SK-N-SH treated with all-trans-retinoic acid at 6 μM for 48 hours (cell line): Measurements from ENCODE around the gene ZFP62.

Experiments
- ATAC-seq: fragments of 200-7000 bp; cut with Tn5 transposase; 3 replicates; pipeline ENCODE4 v1.9.1; 2020; ENCODE audit warnings: mild to moderate bottlenecking, moderate library complexity
- ARNTL ChIP-seq: fragments of 450-650 bp; formaldehyde crosslinking; IDR thresholded peaks from 2 replicates; pipeline ENCODE4 v1.5.0; 2020; ENCODE audit warnings: low read depth, mild to moderate bottlenecking, moderate library complexity, borderline replicate concordance
- BACH2 ChIP-seq: fragments of 250-450 bp; sonication (Bioruptor Pico); IDR thresholded peaks from 2 replicates; pipeline ENCODE4 v1.9.0; 2021; ENCODE audit warnings: mild to moderate bottlenecking, borderline replicate concordance
- CSDC2 ChIP-seq: fragments of 250-450 bp; sonication (Bioruptor Pico); IDR thresholded peaks from 2 replicates; pipeline ENCODE4 v1.5.0; 2020; ENCODE audit warnings: mild to moderate bottlenecking, moderate library complexity
- ESRRG ChIP-seq: fragments of 250-450 bp; sonication (Bioruptor Pico); IDR thresholded peaks from 2 replicates; pipeline ENCODE4 v1.6.1; 2021; ENCODE audit warnings: mild to moderate bottlenecking
- GLIS3 ChIP-seq: fragments of 250-450 bp; sonication (Bioruptor Pico); IDR thresholded peaks from 2 replicates; pipeline ENCODE4 v1.5.0; 2020; ENCODE audit warnings: mild to moderate bottlenecking, moderate library complexity
- OSR1 ChIP-seq: fragments of 250-450 bp; sonication (Bioruptor Pico); IDR thresholded peaks from 2 replicates; pipeline ENCODE4 v1.8.0; 2022; ENCODE audit warnings: moderate library complexity, mild to moderate bottlenecking, inconsistent platforms
- PATZ1 ChIP-seq: fragments of 250-450 bp; sonication (Bioruptor Pico); IDR thresholded peaks from 2 replicates; pipeline ENCODE4 v1.8.0; 2020; ENCODE audit warnings: mild to moderate bottlenecking, moderate library complexity, borderline replicate concordance
- PPARA ChIP-seq: fragments of 250-450 bp; sonication (Bioruptor Pico); IDR thresholded peaks from 2 replicates; pipeline ENCODE4 v1.5.0; 2020; ENCODE audit warnings: mild to moderate bottlenecking, borderline replicate concordance
- RARB ChIP-seq: fragments of 250-450 bp; sonication (Bioruptor Pico); IDR thresholded peaks from 2 replicates; pipeline ENCODE4 v1.8.0; 2021; ENCODE audit warnings: mild to moderate bottlenecking, moderate library complexity
- TCF4 ChIP-seq: fragments of 250-450 bp; sonication (Bioruptor Pico); IDR thresholded peaks from 2 replicates; pipeline ENCODE4 v1.8.0; 2021; ENCODE audit warnings: mild to moderate bottlenecking, moderate library complexity, borderline replicate concordance
- TOX ChIP-seq: fragments of 250-450 bp; sonication (Bioruptor Pico); IDR thresholded peaks from 2 replicates; pipeline ENCODE4 v1.8.0; 2021; ENCODE audit warnings: mild to moderate bottlenecking, moderate library complexity, borderline replicate concordance
- ZC3H10 ChIP-seq: fragments of 250-450 bp; sonication (Bioruptor Pico); IDR thresholded peaks from 2 replicates; pipeline ENCODE4 v1.5.1; 2021; ENCODE audit warnings: mild to moderate bottlenecking, moderate library complexity
- ZFP3 ChIP-seq: fragments of 250-450 bp; sonication (Bioruptor Pico); IDR thresholded peaks from 2 replicates; pipeline ENCODE4 v1.5.0; 2020; ENCODE audit warnings: mild to moderate bottlenecking, moderate library complexity
- ZFP30 ChIP-seq: fragments of 450-650 bp; formaldehyde crosslinking; IDR thresholded peaks from 2 replicates; pipeline ENCODE4 v1.5.0; 2022; ENCODE audit warnings: mild to moderate bottlenecking, moderate library complexity
- ZNF565 ChIP-seq: fragments of 450-650 bp; formaldehyde crosslinking; conservative IDR thresholded peaks from 2 replicates; pipeline ENCODE4 v1.5.0; 2020; ENCODE audit warnings: low read depth, mild to moderate bottlenecking, moderate library complexity
- ZNF70 ChIP-seq: fragments of 450-650 bp; formaldehyde crosslinking; IDR thresholded peaks from 2 replicates; pipeline ENCODE4 v1.5.0; 2020; ENCODE audit warnings: mild to moderate bottlenecking, moderate library complexity
- TF ChIP-seq, protein P1 (sequence below): fragments of 250-450 bp; sonication (Bioruptor Pico); IDR thresholded peaks from 2 replicates; pipeline ENCODE4 v1.8.0; 2021; ENCODE audit warnings: low read depth, mild to moderate bottlenecking, moderate library complexity, borderline replicate concordance
- TF ChIP-seq, protein P2 (sequence below): fragments of 250-450 bp; sonication (Bioruptor Pico); IDR thresholded peaks from 2 replicates; pipeline ENCODE4 v1.5.1; 2021; ENCODE audit warnings: mild to moderate bottlenecking, moderate library complexity
- TF ChIP-seq, protein P3 (sequence below): fragments of 250-450 bp; sonication (Bioruptor Pico); IDR thresholded peaks from 2 replicates; pipeline ENCODE4 v1.5.0; 2020; ENCODE audit warnings: mild to moderate bottlenecking, moderate library complexity

Gene ZFP62

GRCh38 chr5:180866985-180867384 lies 5.9 kb upstream of the ZFP62 start:
- ATAC-seq = no peak
- TF ChIP-seq TCF4 (no peak), RARB (CRISPR knock-in tag) (no peak), BACH2 (CRISPR knock-in tag) (no peak), GLIS3 (CRISPR knock-in tag) (no peak), ARNTL (CRISPR knock-in tag) (no peak), OSR1 (CRISPR knock-in tag) (no peak), ZFP3 (CRISPR knock-in tag) (no peak)
- TF ChIP-seq, protein P1, sequence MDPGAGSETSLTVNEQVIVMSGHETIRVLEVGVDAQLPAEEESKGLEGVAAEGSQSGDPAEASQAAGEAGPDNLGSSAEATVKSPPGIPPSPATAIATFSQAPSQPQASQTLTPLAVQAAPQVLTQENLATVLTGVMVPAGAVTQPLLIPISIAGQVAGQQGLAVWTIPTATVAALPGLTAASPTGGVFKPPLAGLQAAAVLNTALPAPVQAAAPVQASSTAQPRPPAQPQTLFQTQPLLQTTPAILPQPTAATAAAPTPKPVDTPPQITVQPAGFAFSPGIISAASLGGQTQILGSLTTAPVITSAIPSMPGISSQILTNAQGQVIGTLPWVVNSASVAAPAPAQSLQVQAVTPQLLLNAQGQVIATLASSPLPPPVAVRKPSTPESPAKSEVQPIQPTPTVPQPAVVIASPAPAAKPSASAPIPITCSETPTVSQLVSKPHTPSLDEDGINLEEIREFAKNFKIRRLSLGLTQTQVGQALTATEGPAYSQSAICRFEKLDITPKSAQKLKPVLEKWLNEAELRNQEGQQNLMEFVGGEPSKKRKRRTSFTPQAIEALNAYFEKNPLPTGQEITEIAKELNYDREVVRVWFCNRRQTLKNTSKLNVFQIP (CRISPR knock-in tag) = no peak

- no peak for ATAC-seq
- TF ChIP-seq ZC3H10 (CRISPR knock-in tag) (no peak), RARB (CRISPR knock-in tag) (no peak), ARNTL (CRISPR knock-in tag) (no peak)
Measured at GRCh38 chr5:180865981-180866695, 5.1 kb upstream of the ZFP62 start.

DNA sequence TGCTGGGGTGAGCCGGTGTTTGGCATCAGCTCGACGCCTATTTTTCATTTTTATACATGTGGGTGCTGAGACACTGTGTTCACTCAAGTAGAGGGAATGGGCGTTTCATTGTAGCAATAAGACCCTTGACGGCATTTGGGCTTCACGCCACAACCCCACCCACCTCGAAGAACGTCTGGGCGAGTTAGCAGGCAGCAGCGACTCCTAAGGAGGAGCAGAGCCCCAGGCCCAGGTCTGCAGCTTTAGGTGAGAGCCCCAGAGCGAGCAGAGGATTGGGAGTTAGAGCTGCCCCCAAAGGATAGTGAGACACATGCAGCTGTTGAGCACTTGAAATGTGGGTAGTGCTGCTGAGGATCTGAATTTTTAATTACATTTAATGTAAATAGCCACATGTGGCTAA lies 1.6 kb upstream of the ZFP62 start:
- TF ChIP-seq, protein P1 (CRISPR knock-in tag) = no peak
- TF ChIP-seq ZNF565 (CRISPR knock-in tag) = no peak
- TF ChIP-seq ZNF70 = no peak
- TF ChIP-seq, protein P2, sequence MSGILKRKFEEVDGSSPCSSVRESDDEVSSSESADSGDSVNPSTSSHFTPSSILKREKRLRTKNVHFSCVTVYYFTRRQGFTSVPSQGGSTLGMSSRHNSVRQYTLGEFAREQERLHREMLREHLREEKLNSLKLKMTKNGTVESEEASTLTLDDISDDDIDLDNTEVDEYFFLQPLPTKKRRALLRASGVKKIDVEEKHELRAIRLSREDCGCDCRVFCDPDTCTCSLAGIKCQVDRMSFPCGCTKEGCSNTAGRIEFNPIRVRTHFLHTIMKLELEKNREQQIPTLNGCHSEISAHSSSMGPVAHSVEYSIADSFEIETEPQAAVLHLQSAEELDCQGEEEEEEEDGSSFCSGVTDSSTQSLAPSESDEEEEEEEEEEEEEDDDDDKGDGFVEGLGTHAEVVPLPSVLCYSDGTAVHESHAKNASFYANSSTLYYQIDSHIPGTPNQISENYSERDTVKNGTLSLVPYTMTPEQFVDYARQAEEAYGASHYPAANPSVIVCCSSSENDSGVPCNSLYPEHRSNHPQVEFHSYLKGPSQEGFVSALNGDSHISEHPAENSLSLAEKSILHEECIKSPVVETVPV = no peak
- TF ChIP-seq GLIS3 (CRISPR knock-in tag) = no peak
- no peak for TF ChIP-seq BACH2 (CRISPR knock-in tag)
- no peak for TF ChIP-seq PATZ1
- TF ChIP-seq PPARA (CRISPR knock-in tag) = no peak
- TF ChIP-seq, protein P3, sequence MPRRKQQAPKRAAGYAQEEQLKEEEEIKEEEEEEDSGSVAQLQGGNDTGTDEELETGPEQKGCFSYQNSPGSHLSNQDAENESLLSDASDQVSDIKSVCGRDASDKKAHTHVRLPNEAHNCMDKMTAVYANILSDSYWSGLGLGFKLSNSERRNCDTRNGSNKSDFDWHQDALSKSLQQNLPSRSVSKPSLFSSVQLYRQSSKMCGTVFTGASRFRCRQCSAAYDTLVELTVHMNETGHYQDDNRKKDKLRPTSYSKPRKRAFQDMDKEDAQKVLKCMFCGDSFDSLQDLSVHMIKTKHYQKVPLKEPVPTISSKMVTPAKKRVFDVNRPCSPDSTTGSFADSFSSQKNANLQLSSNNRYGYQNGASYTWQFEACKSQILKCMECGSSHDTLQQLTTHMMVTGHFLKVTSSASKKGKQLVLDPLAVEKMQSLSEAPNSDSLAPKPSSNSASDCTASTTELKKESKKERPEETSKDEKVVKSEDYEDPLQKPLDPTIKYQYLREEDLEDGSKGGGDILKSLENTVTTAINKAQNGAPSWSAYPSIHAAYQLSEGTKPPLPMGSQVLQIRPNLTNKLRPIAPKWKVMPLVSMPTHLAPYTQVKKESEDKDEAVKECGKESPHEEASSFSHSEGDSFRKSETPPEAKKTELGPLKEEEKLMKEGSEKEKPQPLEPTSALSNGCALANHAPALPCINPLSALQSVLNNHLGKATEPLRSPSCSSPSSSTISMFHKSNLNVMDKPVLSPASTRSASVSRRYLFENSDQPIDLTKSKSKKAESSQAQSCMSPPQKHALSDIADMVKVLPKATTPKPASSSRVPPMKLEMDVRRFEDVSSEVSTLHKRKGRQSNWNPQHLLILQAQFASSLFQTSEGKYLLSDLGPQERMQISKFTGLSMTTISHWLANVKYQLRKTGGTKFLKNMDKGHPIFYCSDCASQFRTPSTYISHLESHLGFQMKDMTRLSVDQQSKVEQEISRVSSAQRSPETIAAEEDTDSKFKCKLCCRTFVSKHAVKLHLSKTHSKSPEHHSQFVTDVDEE (CRISPR knock-in tag) = no peak
- no peak for TF ChIP-seq ZFP3 (CRISPR knock-in tag)
- TF ChIP-seq ESRRG (CRISPR knock-in tag) = no peak
- ATAC-seq = no peak

DNA sequence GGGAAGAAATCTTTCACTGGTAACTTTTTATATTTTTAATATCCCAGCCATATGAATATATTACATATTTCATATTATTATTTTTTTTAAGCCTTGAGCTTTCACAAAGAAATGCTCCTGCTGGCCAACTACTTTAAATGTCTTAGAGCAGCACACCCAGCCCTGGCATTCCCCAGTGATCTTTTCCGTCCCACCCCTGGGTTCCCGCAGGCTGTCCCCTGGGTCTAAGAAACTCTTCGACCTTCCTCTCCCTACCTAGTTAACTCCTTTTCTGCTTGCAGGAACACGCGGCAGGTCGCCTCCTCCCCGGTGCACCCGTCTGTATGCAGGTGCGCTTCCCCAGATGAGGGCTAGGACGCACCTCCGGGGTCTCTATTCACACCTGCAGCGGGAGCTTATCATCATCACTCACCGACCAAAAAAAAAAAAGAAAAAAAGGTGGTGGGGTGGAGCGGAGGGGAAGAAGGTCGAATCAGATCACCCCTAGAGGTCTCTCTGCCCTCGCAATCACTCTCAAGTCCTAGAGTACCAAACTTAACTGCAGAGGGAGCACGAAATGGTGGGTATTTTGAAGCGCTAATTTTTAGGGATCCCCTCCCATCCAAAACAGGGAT lies 696 bp downstream of the ZFP62 start:
- ATAC-seq = peak; percentile 71
- TF ChIP-seq ZNF565 (CRISPR knock-in tag) (no peak), PPARA (CRISPR knock-in tag) (no peak), ZFP30 (CRISPR knock-in tag) (no peak), ZFP3 (CRISPR knock-in tag) (no peak), CSDC2 (no peak), ESRRG (CRISPR knock-in tag) (no peak), TOX (CRISPR knock-in tag) (no peak), ARNTL (CRISPR knock-in tag) (no peak)
- TF ChIP-seq, protein P1 (CRISPR knock-in tag) = no peak
- TF ChIP-seq, protein P2 = no peak
